HG03565 (cell line): ENCODE measurements around the gene IL6ST.
"Not testable (repeated sequence)": the region's sequence is repeated elsewhere in the genome, so short reads cannot be mapped to it uniquely, and the experiment has no call there.

Experiments used
- ATAC-seq: cut with Tn5 transposase; IDR thresholded peaks from one replicate; pipeline ENCODE4 v1.9.1; 2021; ENCODE audit warnings: mild to moderate bottlenecking, moderate library complexity; ENCODE audit not compliant: unreplicated experiment

The IL6ST gene

GRCh38 chr5:56006094-56006493, 11.3 kb upstream of the IL6ST start:
- no peak for ATAC-seq

- no peak for ATAC-seq
Measured at GRCh38 chr5:56004874-56005273, 10.1 kb upstream of the IL6ST start.

- no peak for ATAC-seq
Measured at GRCh38 chr5:56003679-56004078, 8.9 kb upstream of the IL6ST start.

- ATAC-seq: no peak
Measured at GRCh38 chr5:56003179-56003578, 8.4 kb upstream of the IL6ST start.

GRCh38 chr5:56002303-56002702, 7.5 kb upstream of the IL6ST start:
- ATAC-seq: no peak

- ATAC-seq: not testable (repeated sequence)
Measured at GRCh38 chr5:56000221-56000620, 5.5 kb upstream of the IL6ST start.

GRCh38 chr5:55998966-55999365, 4.2 kb upstream of the IL6ST start:
- ATAC-seq: no peak

GRCh38 chr5:55997742-55998351, 3.1 kb upstream of the IL6ST start:
- no peak for ATAC-seq

GRCh38 chr5:55994998-55995914, 493 bp upstream of the IL6ST start:
- ATAC-seq: peak; percentile 92

- no peak for ATAC-seq
Measured at GRCh38 chr5:55993731-55994494, 850 bp downstream of the IL6ST start.

GRCh38 chr5:55993013-55993412, 1.8 kb downstream of the IL6ST start:
- no peak for ATAC-seq

- no peak for ATAC-seq
Measured at GRCh38 chr5:55991768-55992486, 2.8 kb downstream of the IL6ST start.

GRCh38 chr5:55990895-55991294, 3.9 kb downstream of the IL6ST start:
- not testable (repeated sequence) for ATAC-seq

- ATAC-seq: no peak
Measured at GRCh38 chr5:55989860-55990259, 4.9 kb downstream of the IL6ST start.

- no peak for ATAC-seq
Measured at GRCh38 chr5:55988979-55989638, 5.7 kb downstream of the IL6ST start.

GRCh38 chr5:55988428-55988827, 6.3 kb downstream of the IL6ST start:
- ATAC-seq: not testable (repeated sequence)

GRCh38 chr5:55986931-55987330, 7.8 kb downstream of the IL6ST start:
- no peak for ATAC-seq

- ATAC-seq: no peak
Measured at GRCh38 chr5:55985181-55985580, 9.6 kb downstream of the IL6ST start.

- no peak for ATAC-seq
Measured at GRCh38 chr5:55983986-55984385, 10.8 kb downstream of the IL6ST start.

- ATAC-seq: no peak
Measured at GRCh38 chr5:55982957-55983381, 11.8 kb downstream of the IL6ST start.
